HCT116 (cell line): ENCODE measurements around the gene RRAS2.

ENCODE experiments used
- CEBPB ChIP-seq: IDR thresholded peaks from 2 replicates; pipeline ENCODE4 v1.6.1; 2012; ENCODE audit warnings: low read depth
- CTCF ChIP-seq, 3 experiments: fragments of 200-600 bp in 1 of 3; sonication (generic) in 1 of 3; IDR thresholded peaks in 2 of 3; conservative IDR thresholded peaks in 1 of 3; 2 replicates each; pipeline ENCODE4 v1.5.1; 2012 to 2017; ENCODE audit warnings: low read depth in 2 of 3, low read length in 2 of 3, antibody characterized with exemption in 1 of 3, borderline replicate concordance in 1 of 3, control low read depth in 1 of 3, mild to moderate bottlenecking in 1 of 3, mixed read lengths in 1 of 3, mixed run types in 1 of 3, moderate library complexity in 1 of 3; ENCODE audit not compliant: insufficient read depth in 1 of 3
- MAX ChIP-seq: IDR thresholded peaks from 2 replicates; pipeline ENCODE4 v1.6.1; 2012
- POLR2A ChIP-seq: IDR thresholded peaks from 2 replicates; pipeline ENCODE4 v1.7.0; 2011; ENCODE audit warnings: borderline replicate concordance; ENCODE audit not compliant: insufficient read depth, insufficient read length; ENCODE audit errors: extremely low read depth
- REST ChIP-seq: IDR thresholded peaks from 2 replicates; pipeline ENCODE4 v1.6.1; 2012; ENCODE audit warnings: low read depth
- YY1 ChIP-seq: IDR thresholded peaks from 2 replicates; pipeline ENCODE4 v1.6.1; 2011; ENCODE audit warnings: low read length, low read depth, moderate library complexity, mild to moderate bottlenecking; ENCODE audit not compliant: insufficient replicate concordance; ENCODE audit errors: extremely low read depth

GRCh38 chr11:14340721-14341120, 18.3 kb downstream of the RRAS2 start:
- TF ChIP-seq POLR2A (no peak), CTCF (IDR thresholded peaks at IDR 0.05 in 2 of 3, conservative IDR thresholded peaks at IDR 0.05 in 1 of 3; ENCODE audit: borderline replicate concordance in 1 of 3, insufficient read depth in 1 of 3, low read depth in 2 of 3, low read length in 2 of 3) (no peak), REST (no peak), MAX (no peak), CEBPB (no peak), YY1 (no peak)
